GM19467 (cell line): ENCODE data around the gene IL22.

Source experiments
- ATAC-seq: cut with Tn5 transposase; IDR thresholded peaks from one replicate; pipeline ENCODE4 v1.9.1; 2021; ENCODE audit warnings: mild to moderate bottlenecking, moderate library complexity; ENCODE audit not compliant: unreplicated experiment

The IL22 gene

GRCh38 chr12:68264158-68264855, 10.9 kb upstream of the IL22 start:
- no peak for ATAC-seq

- ATAC-seq = no peak
Measured at GRCh38 chr12:68263366-68263765, 10.0 kb upstream of the IL22 start.

GRCh38 chr12:68261896-68262295, 8.5 kb upstream of the IL22 start:
- no peak for ATAC-seq

- no peak for ATAC-seq
Measured at GRCh38 chr12:68260153-68260552, 6.7 kb upstream of the IL22 start.

- ATAC-seq = no peak
Measured at GRCh38 chr12:68259318-68259940, 6.0 kb upstream of the IL22 start.

DNA sequence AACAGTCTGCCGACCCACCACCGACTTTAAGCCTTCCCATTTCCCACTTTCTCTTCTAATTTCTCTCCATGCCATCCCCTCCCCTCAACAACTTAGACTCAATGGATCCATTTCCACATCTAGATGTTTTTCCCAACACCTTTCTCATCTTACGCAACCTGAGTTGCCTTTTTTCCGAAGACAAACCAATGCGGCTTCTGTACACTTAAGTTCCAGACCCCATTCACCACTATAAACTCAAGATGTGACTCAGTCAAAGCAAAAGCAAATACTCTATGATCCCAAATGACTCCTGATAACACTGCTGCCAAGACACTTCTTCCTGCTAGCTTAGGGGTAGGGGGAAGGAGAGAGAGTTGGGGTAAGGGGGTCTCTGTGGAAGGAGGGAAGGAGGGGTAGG, 1.3 kb downstream of the IL22 start:
- ATAC-seq = no peak

- no peak for ATAC-seq
Measured at GRCh38 chr12:68250454-68250853, 3.0 kb downstream of the IL22 start.

- ATAC-seq = no peak
Measured at GRCh38 chr12:68247785-68248184, 5.6 kb downstream of the IL22 start.

- no peak for ATAC-seq
Measured at GRCh38 chr12:68246350-68246749, 7.1 kb downstream of the IL22 start.

DNA sequence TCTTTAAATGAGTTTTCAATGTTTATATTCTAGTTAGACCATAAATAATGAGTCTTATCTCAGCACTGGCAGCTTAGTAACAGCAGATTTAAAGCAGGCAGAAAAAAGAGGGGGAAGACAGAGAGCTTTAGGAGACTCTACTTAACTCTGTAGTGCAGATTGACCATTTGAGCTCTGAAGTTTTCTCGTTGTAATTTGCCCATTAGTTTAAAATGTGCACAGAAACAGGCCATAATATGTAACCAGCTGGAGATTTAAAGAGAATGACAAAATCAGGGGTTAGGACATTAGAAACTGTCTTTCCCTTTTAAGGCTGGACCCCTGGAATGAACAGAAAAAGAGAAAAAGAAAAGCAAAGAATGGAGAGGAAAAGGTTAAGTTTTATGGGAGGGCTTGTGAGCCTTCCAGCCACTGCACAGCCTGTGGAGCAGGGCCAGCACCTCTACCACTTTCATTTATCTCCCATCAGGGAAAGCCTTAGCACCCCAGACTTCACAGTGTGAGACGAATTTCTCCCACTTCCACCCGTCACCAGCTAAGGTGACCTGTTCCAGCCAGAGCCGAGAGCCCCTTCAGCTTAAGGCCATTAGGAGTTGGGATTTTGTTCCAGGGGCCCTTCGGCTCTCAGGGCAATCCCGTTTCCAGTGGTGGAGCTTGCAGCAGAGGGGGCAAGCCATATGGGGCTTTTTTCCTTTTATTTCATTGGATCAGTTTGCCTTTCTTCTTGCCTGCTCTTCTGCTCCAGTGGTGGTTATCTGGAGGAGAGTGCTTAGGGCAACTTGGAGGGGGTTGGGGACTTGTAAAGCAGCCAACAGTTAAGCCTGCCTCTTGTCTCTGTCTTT, 8.0 kb downstream of the IL22 start:
- ATAC-seq = no peak

GRCh38 chr12:68242777-68243176, 10.6 kb downstream of the IL22 start:
- no peak for ATAC-seq

DNA sequence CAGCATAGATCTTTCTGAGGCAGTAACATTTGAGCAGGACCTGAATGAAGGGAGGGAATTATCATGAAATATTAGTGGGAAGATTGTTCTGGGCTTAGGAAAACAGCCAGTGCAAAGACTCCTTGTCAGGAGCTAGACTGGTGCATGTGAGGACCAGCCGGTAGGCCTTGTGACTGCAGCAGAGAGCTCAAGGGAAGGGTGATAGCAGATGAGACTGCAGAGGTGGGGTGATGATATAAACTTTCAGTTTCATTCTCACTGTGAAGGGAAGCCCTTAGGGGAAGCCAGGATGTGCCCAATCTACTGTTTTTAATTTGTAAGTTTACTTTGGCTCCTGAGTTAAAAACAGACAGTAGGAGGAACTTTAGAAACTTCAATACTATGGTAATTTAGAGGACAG, 12.4 kb downstream of the IL22 start:
- peak; percentile 97 for ATAC-seq

DNA sequence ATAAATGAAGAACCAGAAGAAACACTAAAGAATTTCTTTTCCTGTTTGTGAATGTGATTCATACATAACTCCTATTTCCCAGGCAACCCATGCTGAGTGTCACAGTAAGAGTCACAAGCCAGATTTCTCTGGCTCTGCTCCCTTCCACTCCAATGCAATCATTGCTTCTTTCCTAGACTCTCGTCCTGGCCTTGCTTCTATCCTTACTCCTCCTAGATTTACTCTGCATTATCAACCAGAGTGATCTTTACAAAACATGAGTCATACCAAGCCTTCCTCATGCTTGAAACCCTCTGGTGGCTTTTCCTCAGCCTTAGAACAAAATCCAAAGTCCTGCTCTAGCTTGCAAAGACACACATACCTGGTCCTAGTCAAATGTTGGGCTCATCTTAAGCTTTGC, 13.3 kb downstream of the IL22 start:
- no peak for ATAC-seq

GRCh38 chr12:68239309-68239982, 14.0 kb downstream of the IL22 start:
- no peak for ATAC-seq

DNA sequence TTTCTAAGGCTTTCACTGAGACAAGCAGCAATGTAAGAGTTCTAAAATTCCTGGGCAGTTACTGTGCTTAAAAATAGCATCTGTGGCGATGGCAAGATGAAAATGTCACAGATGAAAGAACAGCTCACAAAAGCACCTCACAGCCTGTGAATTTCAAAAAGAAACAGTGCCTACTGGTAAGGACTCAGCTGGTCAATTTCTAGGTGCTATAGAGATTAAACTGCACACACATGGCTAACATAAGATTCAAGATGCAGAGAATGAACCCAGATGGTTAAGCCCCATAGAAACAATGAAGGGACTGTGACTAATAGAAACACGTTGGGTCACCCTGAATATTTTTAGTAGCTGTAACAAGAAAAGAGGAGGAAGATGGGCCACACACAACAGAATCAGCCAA, 15.8 kb downstream of the IL22 start:
- ATAC-seq = no peak

DNA sequence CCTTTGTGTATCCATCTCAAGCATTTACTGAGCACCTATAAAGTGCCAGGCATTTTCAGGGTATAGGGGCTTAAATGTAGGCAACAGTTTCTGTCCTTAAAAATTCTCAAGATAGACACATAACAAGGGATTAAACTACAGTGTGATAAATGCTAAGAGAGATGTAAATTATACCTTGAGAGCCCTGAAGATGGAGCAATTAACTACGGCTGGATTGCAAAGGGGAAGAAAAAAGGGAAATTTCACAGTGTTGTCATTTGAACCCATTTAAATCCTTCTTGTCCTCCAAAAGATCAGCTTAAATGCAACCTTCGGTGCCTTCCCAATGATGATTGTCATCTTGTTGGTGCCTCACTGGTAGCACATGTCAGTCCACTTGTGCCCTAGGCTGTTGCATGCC, 16.3 kb downstream of the IL22 start:
- ATAC-seq = no peak

DNA sequence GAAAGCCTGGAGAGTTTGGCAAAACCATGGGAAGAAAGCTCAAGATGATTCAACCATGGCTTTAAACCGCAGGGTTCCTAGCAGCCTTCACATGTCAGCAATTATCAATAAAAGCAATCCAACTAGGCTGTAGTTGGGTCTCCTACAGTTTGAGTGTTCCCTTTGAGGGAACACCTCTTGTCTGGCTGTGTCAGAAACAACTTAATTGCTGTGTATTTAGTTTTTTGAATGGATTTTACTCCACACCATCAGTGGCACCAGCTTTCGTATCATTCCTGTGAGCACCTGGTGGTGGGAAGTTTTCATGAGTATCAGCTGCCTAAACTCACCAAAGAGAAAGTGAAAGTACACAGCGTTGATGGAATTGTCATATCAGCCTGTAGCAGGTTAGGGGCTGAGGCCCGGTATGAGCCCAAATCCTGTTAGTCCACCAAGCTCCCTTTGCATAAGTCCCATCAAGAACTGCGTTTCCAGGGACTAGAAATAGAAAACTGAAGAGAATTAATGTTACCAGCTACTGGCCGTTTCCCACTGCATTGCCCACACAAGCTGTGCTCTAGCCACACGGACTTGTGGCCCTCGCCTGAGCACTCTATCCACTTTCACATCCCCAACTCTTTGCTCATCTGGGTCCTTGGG, 16.9 kb downstream of the IL22 start:
- peak; percentile 49 for ATAC-seq

DNA sequence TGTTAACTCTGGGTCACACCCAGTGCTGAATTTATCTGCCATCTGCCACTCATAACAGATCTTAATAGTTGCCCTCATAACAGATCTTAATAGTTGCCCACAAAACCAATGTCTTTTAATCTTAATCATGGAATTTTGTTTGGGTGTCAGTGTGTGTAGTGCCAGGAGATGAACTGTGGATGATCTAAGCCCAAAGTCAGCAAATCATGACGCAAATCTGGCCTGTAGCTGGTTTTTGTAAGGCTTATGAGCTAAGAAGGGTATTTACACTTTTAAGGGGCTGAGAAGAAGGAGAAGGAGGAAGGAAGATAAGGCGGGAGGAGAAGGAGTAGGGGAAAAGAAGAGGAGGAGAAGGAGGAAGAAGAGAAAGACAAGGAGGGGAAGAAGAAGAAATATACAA, 17.8 kb downstream of the IL22 start:
- ATAC-seq = no peak

DNA sequence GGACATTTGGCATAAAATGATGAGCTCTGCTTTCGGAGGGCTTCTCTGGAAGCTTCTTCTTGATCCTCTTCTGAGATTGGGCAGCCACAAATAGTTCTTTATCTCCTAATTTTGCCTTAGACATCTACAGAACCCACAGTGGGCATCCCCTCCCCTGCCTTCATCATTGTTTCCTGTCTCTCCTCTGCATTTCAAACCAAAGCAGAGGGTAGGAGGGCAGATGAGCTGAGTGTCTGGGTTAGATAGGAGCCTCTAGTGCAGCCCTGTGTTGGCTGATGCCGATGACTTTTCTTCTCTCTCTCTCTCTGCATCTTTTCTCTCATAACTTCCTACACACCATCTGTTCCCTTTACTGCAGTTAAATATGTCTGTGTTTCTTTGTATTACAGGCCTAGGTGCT, 19.3 kb downstream of the IL22 start:
- no peak for ATAC-seq

GRCh38 chr12:68233498-68233897, 19.9 kb downstream of the IL22 start:
- ATAC-seq = no peak

- ATAC-seq = no peak
Measured at GRCh38 chr12:68231691-68232090, 21.7 kb downstream of the IL22 start.
